GM12864 (cell line): ENCODE data around the gene AFF3.

ENCODE experiments used
- DNase-seq: peaks from one replicate; pipeline ENCODE4 v3.0.0-alpha.2; 2011; ENCODE audit warnings: low read depth
- H3K4me3 ChIP-seq: 2 replicates; pipeline ENCODE4 v1.5.1; 2011; ENCODE audit warnings: mild to moderate bottlenecking, low read depth, low read length, control low read depth
- CTCF ChIP-seq: IDR thresholded peaks from 2 replicates; pipeline ENCODE4 v1.5.1; 2011; ENCODE audit warnings: low read depth, mild to moderate bottlenecking, moderate library complexity, low read length, control low read depth, inconsistent platforms; ENCODE audit errors: missing control alignments

AFF3 gene

GRCh38 chr2:99640635-99641151, 501.7 kb downstream of the AFF3 start:
- TF ChIP-seq CTCF: no peak
- DNase-seq: no peak
- no peak overlapping the region for H3K4me3 ChIP-seq

GRCh38 chr2:99638791-99639190, 503.6 kb downstream of the AFF3 start:
- DNase-seq: no peak
- no peak overlapping the region for H3K4me3 ChIP-seq
- TF ChIP-seq CTCF: no peak

DNA sequence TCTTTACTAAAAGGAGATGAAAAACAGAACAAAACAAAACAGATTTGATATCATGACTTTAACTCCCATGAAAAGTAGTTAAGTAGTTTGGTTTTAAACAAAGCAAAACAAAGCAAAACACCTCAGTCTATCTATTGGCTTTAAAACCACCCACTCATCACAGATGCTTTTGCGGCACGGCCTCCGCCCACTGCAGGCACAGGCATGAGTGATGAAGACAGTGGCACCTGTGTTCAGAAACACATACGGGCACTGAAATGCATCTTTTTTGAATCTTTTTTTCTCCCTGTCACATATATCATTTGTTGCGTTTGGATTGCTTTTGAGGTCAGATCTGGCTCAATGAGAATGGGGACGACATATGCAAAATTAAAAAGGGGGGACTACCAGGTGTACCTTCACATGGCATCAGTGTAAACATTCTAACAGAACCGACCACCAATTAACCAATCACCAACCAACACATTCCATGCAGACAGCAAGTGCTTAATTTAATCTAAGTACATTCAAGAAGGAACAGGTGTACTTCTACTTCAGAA, 505.2 kb downstream of the AFF3 start:
- no peak for DNase-seq
- TF ChIP-seq CTCF: no peak
- H3K4me3 ChIP-seq: no peak overlapping the region

DNA sequence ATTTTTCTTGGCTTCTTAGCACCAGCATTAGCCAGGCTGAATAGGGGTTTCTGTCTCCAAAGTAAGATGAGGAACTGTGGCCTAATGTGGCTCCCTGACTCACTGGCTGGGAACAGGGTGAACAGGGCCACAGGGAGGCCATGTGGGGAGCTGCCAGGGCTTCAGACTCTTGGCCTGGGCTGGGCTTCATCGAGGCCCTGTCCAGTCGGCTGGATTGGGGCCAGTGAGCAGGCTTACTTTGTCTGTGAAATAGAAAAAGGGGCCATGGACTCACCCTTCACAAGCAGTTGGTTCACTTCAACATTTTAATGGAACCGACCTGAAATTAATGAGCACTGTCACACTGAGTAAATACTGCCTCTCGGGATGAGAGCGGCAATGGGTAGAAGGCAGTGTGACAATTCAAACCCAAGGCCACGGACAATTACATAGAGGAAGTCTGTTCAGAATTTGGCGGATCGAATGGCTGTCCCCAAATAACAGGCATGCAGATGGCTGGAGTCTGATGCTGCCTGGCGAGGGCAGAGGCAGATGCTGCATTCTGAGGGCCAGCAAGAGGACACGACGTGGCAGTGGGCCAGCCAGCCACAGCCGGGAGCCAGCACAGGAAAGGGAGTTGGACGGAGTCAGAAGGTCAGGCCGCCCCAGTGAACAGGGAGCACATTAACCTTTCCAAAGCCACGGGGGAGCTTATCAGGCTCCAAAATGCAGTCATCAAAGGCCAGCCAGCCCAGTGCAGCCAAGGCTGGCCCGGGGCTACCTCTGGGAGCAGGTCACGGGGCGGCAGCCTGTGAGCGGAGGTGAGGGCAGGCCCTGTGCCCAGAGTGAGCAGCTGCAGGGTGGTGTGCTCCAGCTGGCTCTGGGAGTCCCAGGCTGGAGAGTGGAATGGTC, 506.0 kb downstream of the AFF3 start:
- no peak overlapping the region for H3K4me3 ChIP-seq
- no peak for TF ChIP-seq CTCF
- DNase-seq: no peak

DNA sequence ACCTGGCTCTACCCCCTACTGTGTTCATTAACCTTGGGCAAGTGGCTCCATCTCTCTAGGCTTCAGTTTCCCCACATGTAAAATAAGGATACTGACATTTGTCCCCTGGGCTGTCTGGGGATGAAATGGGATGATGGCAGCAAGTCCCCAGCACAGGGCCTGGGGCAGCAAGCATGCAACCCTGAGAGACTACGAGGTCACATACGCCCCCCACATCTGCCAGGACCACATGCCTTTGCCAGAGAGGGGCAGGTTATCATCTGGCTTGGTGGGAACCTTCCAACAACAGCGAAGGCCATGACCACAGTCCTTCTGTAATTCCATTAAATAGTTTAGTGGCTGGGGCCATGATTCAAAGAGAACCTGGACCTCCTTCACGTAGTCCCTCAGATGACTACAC, 506.7 kb downstream of the AFF3 start:
- H3K4me3 ChIP-seq: no peak overlapping the region
- no peak for TF ChIP-seq CTCF
- no peak for DNase-seq

DNA sequence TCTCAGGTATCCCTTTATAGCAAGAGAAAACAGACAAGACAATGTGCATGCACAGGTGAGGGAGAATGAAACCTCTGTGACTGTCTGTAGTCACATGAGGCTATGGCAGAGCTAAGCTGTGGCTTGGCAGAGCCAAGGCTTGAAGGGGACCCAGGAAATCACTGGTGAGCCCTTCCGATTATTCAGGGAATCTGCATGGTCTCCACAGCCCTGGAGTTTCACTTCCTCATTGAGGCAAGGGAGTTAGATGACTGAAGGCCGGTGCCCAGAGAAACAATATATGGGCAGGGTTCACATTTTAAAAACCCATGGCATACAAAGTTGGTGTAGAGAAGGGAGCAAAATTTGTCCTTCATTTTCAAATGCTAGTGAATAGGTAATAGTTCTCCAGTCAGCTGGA, 508.2 kb downstream of the AFF3 start:
- TF ChIP-seq CTCF: no peak
- H3K4me3 ChIP-seq: no peak overlapping the region
- no peak for DNase-seq
